IPS-18a (cell line): ENCODE results near the gene DIS3L2.
"Not testable (repeated sequence)": the region's sequence is repeated elsewhere in the genome, so short reads cannot be mapped to it uniquely, and the experiment has no call there.

ENCODE experiments used
- H3K27ac ChIP-seq: one replicate; pipeline ENCODE4 v1.5.1; 2013; ENCODE audit warnings: low read length
- H3K27me3 ChIP-seq: one replicate; pipeline ENCODE4 v1.6.1; 2013; ENCODE audit warnings: mild to moderate bottlenecking, low read length; ENCODE audit not compliant: control insufficient read depth, insufficient read depth
- H3K36me3 ChIP-seq: one replicate; pipeline ENCODE4 v1.6.1; 2013; ENCODE audit warnings: low read depth, low read length; ENCODE audit not compliant: control insufficient read depth
- H3K4me1 ChIP-seq: one replicate; pipeline ENCODE4 v1.6.1; 2013; ENCODE audit warnings: low read depth, low read length; ENCODE audit not compliant: control insufficient read depth
- H3K4me3 ChIP-seq: one replicate; pipeline ENCODE4 v1.5.1; 2013; ENCODE audit warnings: low read length
- H3K9ac ChIP-seq: one replicate; pipeline ENCODE4 v1.6.1; 2013; ENCODE audit warnings: mild to moderate bottlenecking, low read length, moderate library complexity
- H3K9me3 ChIP-seq: one replicate; pipeline ENCODE4 v1.6.1; 2013; ENCODE audit warnings: low read depth, low read length; ENCODE audit not compliant: control insufficient read depth

DIS3L2 gene

DNA sequence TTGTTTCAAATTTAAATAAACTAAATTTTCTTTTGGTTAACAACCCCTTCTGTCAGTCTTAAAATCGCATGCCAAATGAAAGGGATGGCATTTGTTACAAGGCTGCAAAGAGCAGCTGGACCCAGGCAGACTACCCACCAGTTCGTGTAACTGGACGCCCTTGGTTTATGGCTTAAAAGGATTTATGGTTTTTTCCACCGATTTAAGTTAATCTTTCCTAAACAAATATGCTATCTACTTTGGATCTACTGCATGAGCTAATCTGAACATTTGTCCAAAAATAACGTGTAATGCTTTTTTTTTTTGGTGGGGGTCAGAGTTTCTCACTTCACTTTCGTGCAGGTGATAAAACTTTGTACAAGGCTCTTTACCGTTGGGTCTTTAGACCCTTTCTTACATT lies 62.9 kb downstream of the DIS3L2 start:
- Histone ChIP-seq H3K9ac (no peak overlapping the region), H3K27ac (no peak overlapping the region), H3K4me1 (no peaks in the 10 kb centered on the region), H3K36me3 (peaks cover 6% of the 10 kb centered on the region), H3K9me3 (no peaks in the 10 kb centered on the region), H3K4me3 (no peak overlapping the region), H3K27me3 (no peaks in the 10 kb centered on the region)

- H3K9ac ChIP-seq, result no peak overlapping the region
- H3K36me3 ChIP-seq, result peaks cover 6% of the 10 kb centered on the region
- H3K4me1 ChIP-seq, result no peaks in the 10 kb centered on the region
- no peaks in the 10 kb centered on the region for H3K27me3 ChIP-seq
- H3K27ac ChIP-seq, result no peak overlapping the region
- H3K9me3 ChIP-seq, result no peaks in the 10 kb centered on the region
- H3K4me3 ChIP-seq, result no peak overlapping the region
These were observed 65.4 kb downstream of the DIS3L2 start for GRCh38 chr2:232026910-232027309.

- H3K9me3 ChIP-seq, result no peaks in the 10 kb centered on the region
- peaks cover 6% of the 10 kb centered on the region for H3K36me3 ChIP-seq
- no peaks in the 10 kb centered on the region for H3K4me1 ChIP-seq
- H3K4me3 ChIP-seq, result no peak overlapping the region
- no peaks in the 10 kb centered on the region for H3K27me3 ChIP-seq
- H3K9ac ChIP-seq, result no peak overlapping the region
- H3K27ac ChIP-seq, result no peak overlapping the region
These were observed 66.0 kb downstream of the DIS3L2 start for GRCh38 chr2:232027530-232027929.

GRCh38 chr2:232028071-232028470 lies 66.6 kb downstream of the DIS3L2 start:
- H3K27me3 ChIP-seq, result no peaks in the 10 kb centered on the region
- no peaks in the 10 kb centered on the region for H3K9me3 ChIP-seq
- no peak overlapping the region for H3K27ac ChIP-seq
- H3K9ac ChIP-seq, result no peak overlapping the region
- H3K4me3 ChIP-seq, result no peak overlapping the region
- H3K36me3 ChIP-seq, result peaks cover 6% of the 10 kb centered on the region
- H3K4me1 ChIP-seq, result no peaks in the 10 kb centered on the region

- no peak overlapping the region for H3K4me3 ChIP-seq
- H3K9me3 ChIP-seq, result no peaks in the 10 kb centered on the region
- H3K9ac ChIP-seq, result no peak overlapping the region
- H3K36me3 ChIP-seq, result peaks cover 4% of the 10 kb centered on the region
- no peaks in the 10 kb centered on the region for H3K4me1 ChIP-seq
- no peak overlapping the region for H3K27ac ChIP-seq
- no peaks in the 10 kb centered on the region for H3K27me3 ChIP-seq
These were observed 67.1 kb downstream of the DIS3L2 start for GRCh38 chr2:232028631-232029030.

DNA sequence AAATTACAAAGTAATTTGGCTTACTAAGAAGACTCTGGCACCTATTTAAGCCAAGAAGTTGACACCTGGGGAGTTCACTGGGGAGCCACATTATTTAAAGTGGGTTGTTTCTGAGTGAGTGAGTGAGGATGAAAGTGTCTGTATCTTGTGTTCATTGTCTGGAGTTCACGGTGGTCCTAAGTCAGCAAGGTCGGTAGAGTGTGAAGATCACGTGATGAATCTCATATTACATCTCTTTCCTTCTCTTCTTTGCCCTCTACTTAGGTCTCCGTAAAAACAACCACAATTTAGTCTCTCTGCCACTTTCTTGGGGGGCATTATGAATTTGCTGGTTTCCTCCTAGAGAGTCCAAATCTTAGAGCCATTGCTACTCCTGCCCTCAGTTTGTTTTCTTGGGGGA lies 67.8 kb downstream of the DIS3L2 start:
- Histone ChIP-seq H3K4me1 (no peaks in the 10 kb centered on the region), H3K36me3 (peaks cover 4% of the 10 kb centered on the region), H3K27me3 (no peaks in the 10 kb centered on the region), H3K9ac (no peak overlapping the region), H3K27ac (no peak overlapping the region), H3K4me3 (no peak overlapping the region), H3K9me3 (no peaks in the 10 kb centered on the region)

GRCh38 chr2:232030229-232030628 lies 68.7 kb downstream of the DIS3L2 start:
- Histone ChIP-seq H3K4me3 (no peak overlapping the region), H3K9me3 (no peaks in the 10 kb centered on the region), H3K27me3 (no peaks in the 10 kb centered on the region), H3K36me3 (no peaks in the 10 kb centered on the region), H3K9ac (no peak overlapping the region), H3K27ac (no peak overlapping the region), H3K4me1 (no peaks in the 10 kb centered on the region)

DNA sequence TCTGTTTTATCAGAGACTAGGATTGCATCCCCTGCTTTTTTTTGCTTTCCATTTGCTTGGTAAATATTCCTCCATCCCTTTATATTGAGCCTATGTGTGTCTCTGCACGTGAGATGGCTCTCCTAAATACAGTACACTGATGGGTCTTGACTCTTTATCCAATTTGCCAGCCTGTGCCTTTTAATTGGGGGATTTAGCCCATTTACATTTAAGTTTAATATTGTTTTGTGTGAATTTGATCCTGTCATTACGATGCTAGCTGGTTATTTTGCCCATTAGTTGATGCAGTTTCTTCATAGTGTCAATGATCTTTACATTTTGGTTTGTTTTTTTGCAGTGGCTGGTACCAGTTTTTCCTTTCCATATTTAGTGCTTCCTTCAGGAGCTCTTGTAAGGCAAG lies 73.8 kb downstream of the DIS3L2 start:
- H3K27me3 ChIP-seq, H3K4me3 ChIP-seq, H3K36me3 ChIP-seq, H3K9ac ChIP-seq, H3K27ac ChIP-seq, H3K9me3 ChIP-seq: not testable (repeated sequence)
- H3K4me1 ChIP-seq, result peaks cover 11% of the 10 kb centered on the region

GRCh38 chr2:232036876-232037275 lies 75.4 kb downstream of the DIS3L2 start:
- H3K4me1 ChIP-seq, result peaks cover 11% of the 10 kb centered on the region
- not testable (repeated sequence) for H3K27ac ChIP-seq, H3K36me3 ChIP-seq, H3K4me3 ChIP-seq, H3K9ac ChIP-seq, H3K27me3 ChIP-seq, H3K9me3 ChIP-seq

- Histone ChIP-seq H3K4me1 (peaks cover 11% of the 10 kb centered on the region), H3K4me3 (no peak overlapping the region), H3K36me3 (no peaks in the 10 kb centered on the region), H3K27me3 (no peaks in the 10 kb centered on the region), H3K27ac (peak overlapping the region; percentile 3), H3K9me3 (no peaks in the 10 kb centered on the region), H3K9ac (no peak overlapping the region)
These were observed 76.9 kb downstream of the DIS3L2 start for GRCh38 chr2:232038251-232038880.

- Histone ChIP-seq H3K36me3 (no peaks in the 10 kb centered on the region), H3K27me3 (no peaks in the 10 kb centered on the region), H3K9me3 (no peaks in the 10 kb centered on the region), H3K9ac (no peak overlapping the region), H3K4me3 (no peak overlapping the region), H3K4me1 (peaks cover 11% of the 10 kb centered on the region), H3K27ac (peak overlapping the region; percentile 3)
These were observed 77.5 kb downstream of the DIS3L2 start for GRCh38 chr2:232038881-232039485.

DNA sequence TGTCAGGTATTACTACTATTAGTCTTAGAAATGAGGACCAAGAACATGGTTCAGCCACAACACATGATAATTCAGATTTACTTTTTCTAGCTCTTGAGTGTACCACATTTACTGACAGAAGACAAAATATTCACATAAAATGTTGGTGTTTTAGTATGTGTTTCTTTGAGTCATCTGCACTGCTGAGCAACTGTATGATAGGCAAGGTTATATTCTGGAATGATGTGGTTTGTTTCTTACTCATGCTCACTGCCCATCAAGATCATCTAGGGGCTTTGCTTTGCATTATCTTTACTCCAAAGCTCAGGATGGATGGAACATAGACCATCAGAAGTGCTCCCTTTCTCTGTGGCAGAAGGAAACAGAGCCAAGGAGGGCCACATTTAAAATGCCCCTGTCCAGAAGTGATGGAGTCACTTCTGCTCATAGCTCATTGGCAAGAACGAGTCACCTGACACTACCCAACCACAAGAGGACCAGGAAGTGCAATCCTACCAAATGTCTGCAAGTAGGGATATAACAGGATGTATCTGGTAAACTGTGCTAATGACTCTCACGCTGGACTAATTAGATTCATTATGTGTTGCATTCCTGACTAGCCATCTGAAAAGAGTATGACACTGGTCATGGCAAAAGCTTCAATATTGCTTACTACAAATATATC lies 81.5 kb downstream of the DIS3L2 start:
- Histone ChIP-seq H3K36me3 (no peaks in the 10 kb centered on the region), H3K27me3 (no peaks in the 10 kb centered on the region), H3K4me3 (no peak overlapping the region), H3K9me3 (no peaks in the 10 kb centered on the region), H3K9ac (no peak overlapping the region), H3K4me1 (peaks cover 11% of the 10 kb centered on the region), H3K27ac (no peak overlapping the region)
